ENCODE results near the gene ESYT1. TPM values are rescaled to one million over a fixed set of nuclear protein-coding genes. Genes with fewer than 3 reads are reported as not detected.

ESYT1 gene
- total RNA-seq, 2 donors from 2014 or later = 25.4 to 74.0 TPM

GRCh38 chr12:56188778-56189098 is 60.7 kb downstream of the ESYT1 start:
- Histone ChIP-seq H3K36me3 (peaks cover 22% of the 10 kb centered on the region), H3K27me3 (no peaks in the 10 kb centered on the region), H3K9me3 (no peaks in the 10 kb centered on the region), H3K27ac (peak overlapping the region; percentile 90 to 98), H3K4me3 (peak overlapping the region; percentile 92 to 95), H3K4me1 (peaks cover 0 to 24% of the 10 kb centered on the region in 2 donors)
- no peak for TF ChIP-seq CTCF (IDR thresholded peaks at IDR 0.05)
- DNase-seq (ENCODE audit: low spot score) = no peak

GRCh38 chr12:56189099-56189917 is 61.2 kb downstream of the ESYT1 start, which contains the start of gene SMARCC2:
TSS of gene SMARCC2 (minus strand) at chr12:56189483. CDS start at chr12:56189461, 22 bp downstream.
- H3K4me1 ChIP-seq = peaks cover 0 to 24% of the 10 kb centered on the region in 2 donors
- DNase-seq (ENCODE audit: low spot score) = peak; percentile 83
- no peaks in the 10 kb centered on the region for H3K9me3 ChIP-seq
- peak within 1 kb of the TSS; percentile 92 to 98 for H3K27ac ChIP-seq
- TF ChIP-seq CTCF (IDR thresholded peaks at IDR 0.05) = peak; percentile 63 to 74
- H3K36me3 ChIP-seq = peaks cover 16% of the 10 kb centered on the region
- H3K27me3 ChIP-seq = no peaks in the 10 kb centered on the region
- peak within 1 kb of the TSS; percentile 92 to 95 for H3K4me3 ChIP-seq

GRCh38 chr12:56189918-56190694 is 62.0 kb downstream of the ESYT1 start:
- no peaks in the 10 kb centered on the region for H3K27me3 ChIP-seq
- peak; percentile 0 to 9 for TF ChIP-seq CTCF (IDR thresholded peaks at IDR 0.05)
- peaks cover 0 to 24% of the 10 kb centered on the region in 2 donors for H3K4me1 ChIP-seq
- no peaks in the 10 kb centered on the region for H3K9me3 ChIP-seq
- DNase-seq (ENCODE audit: low spot score) = peak; percentile 88
- peak overlapping the region; percentile 92 to 98 for H3K27ac ChIP-seq
- peak overlapping the region; percentile 92 to 95 for H3K4me3 ChIP-seq
- H3K36me3 ChIP-seq = peaks cover 8% of the 10 kb centered on the region

GRCh38 chr12:56190695-56191155 is 62.7 kb downstream of the ESYT1 start:
- no peaks in the 10 kb centered on the region for H3K27me3 ChIP-seq
- H3K4me3 ChIP-seq = peak overlapping the region; percentile 92 to 95
- DNase-seq (ENCODE audit: low spot score) = no peak
- peak overlapping the region; percentile 92 to 98 for H3K27ac ChIP-seq
- TF ChIP-seq CTCF (IDR thresholded peaks at IDR 0.05) = no peak
- H3K36me3 ChIP-seq = peaks cover 2% of the 10 kb centered on the region
- H3K4me1 ChIP-seq = peaks cover 0 to 24% of the 10 kb centered on the region in 2 donors
- H3K9me3 ChIP-seq = no peaks in the 10 kb centered on the region

- Histone ChIP-seq H3K4me1 (peaks cover 0 to 18% of the 10 kb centered on the region in 2 donors), H3K4me3 (no peak overlapping the region), H3K9me3 (no peaks in the 10 kb centered on the region), H3K27ac (no peak overlapping the region), H3K27me3 (no peaks in the 10 kb centered on the region), H3K36me3 (no peaks in the 10 kb centered on the region)
- DNase-seq (ENCODE audit: low spot score) = no peak
- TF ChIP-seq CTCF (IDR thresholded peaks at IDR 0.05) = no peak
These were observed 64.5 kb downstream of the ESYT1 start for GRCh38 chr12:56192582-56192981.

Measured in right atrium auricular region (tissue), 2 donors.